Astrocyte (in vitro differentiated cells and primary cell): ENCODE measurements around the gene TFAP2D.

Source experiments
- CTCF ChIP-seq: IDR thresholded peaks from 2 replicates; pipeline ENCODE4 v1.5.1; 2011; ENCODE audit warnings: low read depth, mild to moderate bottlenecking, inconsistent platforms, low read length, moderate library complexity; ENCODE audit not compliant: insufficient read depth
- EZH2 ChIP-seq: IDR thresholded peaks from 2 replicates; pipeline ENCODE4 v1.6.1; 2012; ENCODE audit warnings: mild to moderate bottlenecking, low read length, inconsistent platforms; ENCODE audit not compliant: insufficient read depth

- TF ChIP-seq EZH2 (no peak), CTCF (peak; percentile 66)
Measured at GRCh38 chr6:50791900-50792508, 78.7 kb downstream of the TFAP2D start.
